GM13977 (cell line): ENCODE measurements around the gene TACR2.
A peak's percentile ranks its signal among the peaks of the same experiment; 100 is the strongest.

Source experiments
- DNase-seq: peaks from one replicate; pipeline ENCODE4 v3.0.0; 2012; ENCODE audit warnings: low spot score
- CTCF ChIP-seq: IDR thresholded peaks from 2 replicates; pipeline ENCODE4 v1.5.1; 2012; ENCODE audit warnings: mild to moderate bottlenecking, control low read depth; ENCODE audit not compliant: insufficient read depth; ENCODE audit errors: extremely low read depth, missing control alignments
- in situ Hi-C: fragments of 300-500 bp; cut with MboI; formaldehyde crosslinking; loops from one replicate; pipeline ENCODE4 v1.12.0; 2022; ENCODE audit warnings: low sequenced_read_pairs, low pct_unique_long_range_greater_than_20kb, mixed read lengths, inconsistent platforms; ENCODE audit not compliant: unreplicated experiment

Gene TACR2

DNA sequence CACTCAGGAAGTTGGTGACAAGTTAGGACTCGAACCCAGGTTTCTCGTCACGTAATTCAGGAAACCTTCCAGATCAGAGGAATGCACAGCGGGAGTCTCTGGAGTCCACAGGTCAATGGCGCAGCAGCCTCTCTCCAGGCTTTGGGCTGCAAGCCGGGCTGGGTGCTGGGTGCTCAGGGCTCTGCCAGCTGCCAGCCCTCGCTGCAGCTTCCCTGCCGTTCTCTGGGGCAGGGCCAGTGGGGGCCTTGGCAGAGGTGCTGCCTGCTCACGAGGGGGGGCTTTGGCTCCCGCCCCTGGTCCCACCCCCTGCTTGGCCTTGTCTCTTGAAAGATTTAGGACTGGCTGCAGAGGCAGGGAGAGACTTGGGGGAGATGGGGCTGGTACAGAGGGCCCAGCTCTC, at the start of gene TACR2:
Gene TACR2, minus strand, starts transcription at position 224 of the 400 bp plus-strand sequence. CDS start 595 bp downstream, outside the sequence.
- in situ Hi-C loops = no loop called here
- no peak for TF ChIP-seq CTCF
- no peak for DNase-seq

DNA sequence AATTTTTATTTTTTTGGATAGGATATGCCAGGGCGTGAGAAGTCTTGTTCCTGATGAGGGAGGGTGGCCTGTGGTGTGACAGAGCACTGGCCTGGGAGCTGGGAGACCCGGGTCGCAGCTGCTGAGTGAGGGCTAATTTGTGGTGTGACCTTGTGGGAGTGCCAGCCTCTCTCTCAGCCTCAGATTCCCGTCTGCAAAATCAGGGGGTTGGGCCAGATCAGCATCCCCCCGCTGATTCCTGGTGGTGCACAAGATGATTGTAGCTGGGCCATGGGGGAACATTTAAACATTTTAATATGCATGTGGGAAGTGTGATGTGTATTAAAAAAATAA, 49.4 kb upstream of the TACR2 start:
- TF ChIP-seq CTCF = no peak
- in situ Hi-C loops = no loop called here
- no peak for DNase-seq

- in situ Hi-C loops = no loop called here
Measured at GRCh38 chr10:69465457-69466157, 48.9 kb upstream of the TACR2 start.

DNA sequence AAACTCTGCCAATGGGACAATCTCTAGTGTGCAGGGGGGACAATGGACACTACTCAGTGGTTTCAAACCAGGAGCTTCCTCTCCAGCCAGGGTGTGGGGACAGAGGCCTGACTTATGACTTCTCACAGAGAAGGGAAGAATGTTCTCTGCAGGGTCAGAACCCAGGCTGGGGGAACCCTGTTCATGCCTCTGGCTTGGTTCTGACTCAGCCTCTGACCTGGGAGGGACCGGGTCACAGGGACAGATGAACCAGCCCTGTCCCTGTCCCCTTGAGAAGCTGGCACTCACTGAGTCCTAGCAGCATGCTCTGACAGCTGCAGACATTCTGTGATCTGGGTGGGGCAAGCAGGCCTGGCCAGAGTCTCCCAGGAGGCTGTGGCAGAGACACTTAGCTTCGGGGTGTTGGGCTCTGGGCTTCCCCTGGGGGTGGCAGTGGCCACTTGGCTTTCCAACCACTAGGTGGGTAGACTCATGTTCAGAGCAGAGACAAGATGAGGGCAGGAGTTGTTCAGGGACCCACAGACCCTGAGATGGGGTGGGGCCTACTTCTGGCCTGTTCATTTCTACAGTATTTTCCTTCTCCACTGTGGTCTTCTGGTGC, 48.2 kb upstream of the TACR2 start:
- in situ Hi-C loops = no loop called here
- DNase-seq = peak; percentile 41
- no peak for TF ChIP-seq CTCF

More at GRCh38 chr10:69465457-69466157, 48.9 kb upstream of the TACR2 start:
- no peak for TF ChIP-seq CTCF
- DNase-seq = no peak

DNA sequence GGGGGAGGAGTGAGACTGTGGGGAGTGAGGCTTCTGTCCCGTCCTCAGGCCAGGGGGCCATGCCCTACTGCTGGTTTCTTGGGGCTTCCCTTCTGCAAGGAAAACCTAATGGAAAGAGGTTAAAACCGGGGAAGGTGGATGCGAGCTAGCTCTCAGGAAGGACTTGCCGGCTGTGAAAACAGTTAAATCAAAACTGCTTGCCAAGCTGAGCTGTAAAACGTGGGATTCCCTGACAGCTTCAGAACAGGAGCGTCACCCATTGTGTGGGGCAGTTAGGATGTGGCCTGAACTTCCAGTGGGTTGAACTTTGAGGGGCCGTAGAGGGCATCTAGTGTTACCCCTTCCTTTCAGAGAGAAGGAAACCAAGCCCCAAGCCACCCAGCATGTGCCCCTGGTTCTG, 47.7 kb upstream of the TACR2 start:
- TF ChIP-seq CTCF = no peak
- DNase-seq = no peak
- in situ Hi-C loops = no loop called here

- DNase-seq = no peak
- in situ Hi-C loops = no loop called here
- TF ChIP-seq CTCF = no peak
Measured at GRCh38 chr10:69463886-69464285, 47.2 kb upstream of the TACR2 start.
